Measurements from ENCODE around the gene APOBEC2.
A peak's percentile ranks its signal among the peaks of the same experiment; 100 is the strongest.

APOBEC2 gene

GRCh38 chr6:41065550-41066026 lies 12.6 kb downstream of the APOBEC2 start:
- Histone ChIP-seq H3K9me3 (ENCODE audit: control insufficient read depth, insufficient read depth, low read length) (no peaks in the 10 kb centered on the region), H3K27me3 (ENCODE audit: control insufficient read depth, insufficient read depth, low read length) (no peaks in the 10 kb centered on the region), H3K36me3 (ENCODE audit: control insufficient read depth, insufficient read depth, low read length) (no peaks in the 10 kb centered on the region), H3K4me1 (ENCODE audit: control insufficient read depth, insufficient read depth, low read length) (peaks cover 2% of the 10 kb centered on the region), H3K4me3 (ENCODE audit: low read depth, low read length) (no peak overlapping the region), H3K9ac (ENCODE audit: low read depth, low read length) (no peak overlapping the region)

- Histone ChIP-seq H3K9me3 (ENCODE audit: control insufficient read depth, insufficient read depth, low read length) (no peaks in the 10 kb centered on the region), H3K9ac (ENCODE audit: low read depth, low read length) (no peak overlapping the region), H3K36me3 (ENCODE audit: control insufficient read depth, insufficient read depth, low read length) (no peaks in the 10 kb centered on the region), H3K4me1 (ENCODE audit: control insufficient read depth, insufficient read depth, low read length) (peaks cover 8% of the 10 kb centered on the region), H3K4me3 (ENCODE audit: low read depth, low read length) (no peak overlapping the region), H3K27me3 (ENCODE audit: control insufficient read depth, insufficient read depth, low read length) (no peaks in the 10 kb centered on the region)
Observed at GRCh38 chr6:41066867-41067304, 13.9 kb downstream of the APOBEC2 start.

GRCh38 chr6:41071501-41071922 lies 18.5 kb downstream of the APOBEC2 start:
- Histone ChIP-seq H3K9ac (ENCODE audit: low read depth, low read length) (peak overlapping the region; percentile 97), H3K27me3 (ENCODE audit: control insufficient read depth, insufficient read depth, low read length) (no peaks in the 10 kb centered on the region), H3K36me3 (ENCODE audit: control insufficient read depth, insufficient read depth, low read length) (no peaks in the 10 kb centered on the region), H3K4me3 (ENCODE audit: low read depth, low read length) (peak overlapping the region; percentile 95), H3K9me3 (ENCODE audit: control insufficient read depth, insufficient read depth, low read length) (no peaks in the 10 kb centered on the region), H3K4me1 (ENCODE audit: control insufficient read depth, insufficient read depth, low read length) (peaks cover 18% of the 10 kb centered on the region)

- Histone ChIP-seq H3K36me3 (ENCODE audit: control insufficient read depth, insufficient read depth, low read length) (no peaks in the 10 kb centered on the region), H3K9me3 (ENCODE audit: control insufficient read depth, insufficient read depth, low read length) (no peaks in the 10 kb centered on the region), H3K4me1 (ENCODE audit: control insufficient read depth, insufficient read depth, low read length) (peaks cover 18% of the 10 kb centered on the region), H3K27me3 (ENCODE audit: control insufficient read depth, insufficient read depth, low read length) (no peaks in the 10 kb centered on the region), H3K9ac (ENCODE audit: low read depth, low read length) (peak within 1 kb of the TSS; percentile 97), H3K4me3 (ENCODE audit: low read depth, low read length) (peak within 1 kb of the TSS; percentile 95)
Observed at GRCh38 chr6:41071923-41072835, 19.2 kb downstream of the APOBEC2 start, which contains the start of gene OARD1. TSS of gene OARD1 (minus strand) at chr6:41072356. CDS start at chr6:41071634, 722 bp downstream.

GRCh38 chr6:41072836-41073202 lies 19.8 kb downstream of the APOBEC2 start, which contains the start of gene NFYA:
TSS of gene NFYA (plus strand) at chr6:41072974. CDS start at chr6:41079090, 6,116 bp downstream.
- Histone ChIP-seq H3K27me3 (ENCODE audit: control insufficient read depth, insufficient read depth, low read length) (no peaks in the 10 kb centered on the region), H3K36me3 (ENCODE audit: control insufficient read depth, insufficient read depth, low read length) (no peaks in the 10 kb centered on the region), H3K9me3 (ENCODE audit: control insufficient read depth, insufficient read depth, low read length) (no peaks in the 10 kb centered on the region), H3K4me1 (ENCODE audit: control insufficient read depth, insufficient read depth, low read length) (peaks cover 18% of the 10 kb centered on the region), H3K4me3 (ENCODE audit: low read depth, low read length) (peak within 1 kb of the TSS; percentile 95), H3K9ac (ENCODE audit: low read depth, low read length) (peak within 1 kb of the TSS; percentile 97)

GRCh38 chr6:41073203-41073967 lies 20.4 kb downstream of the APOBEC2 start:
- H3K9ac ChIP-seq (ENCODE audit: low read depth, low read length) = peak overlapping the region; percentile 89
- H3K36me3 ChIP-seq (ENCODE audit: control insufficient read depth, insufficient read depth, low read length) = no peaks in the 10 kb centered on the region
- H3K27me3 ChIP-seq (ENCODE audit: control insufficient read depth, insufficient read depth, low read length) = no peaks in the 10 kb centered on the region
- peaks cover 18% of the 10 kb centered on the region for H3K4me1 ChIP-seq (ENCODE audit: control insufficient read depth, insufficient read depth, low read length)
- H3K4me3 ChIP-seq (ENCODE audit: low read depth, low read length) = peak overlapping the region; percentile 95
- no peaks in the 10 kb centered on the region for H3K9me3 ChIP-seq (ENCODE audit: control insufficient read depth, insufficient read depth, low read length)

- Histone ChIP-seq H3K36me3 (ENCODE audit: control insufficient read depth, insufficient read depth, low read length) (peaks cover 3% of the 10 kb centered on the region), H3K4me1 (ENCODE audit: control insufficient read depth, insufficient read depth, low read length) (peaks cover 18% of the 10 kb centered on the region), H3K9me3 (ENCODE audit: control insufficient read depth, insufficient read depth, low read length) (no peaks in the 10 kb centered on the region), H3K27me3 (ENCODE audit: control insufficient read depth, insufficient read depth, low read length) (no peaks in the 10 kb centered on the region), H3K4me3 (ENCODE audit: low read depth, low read length) (peak overlapping the region; percentile 95), H3K9ac (ENCODE audit: low read depth, low read length) (peak overlapping the region; percentile 73)
Observed at GRCh38 chr6:41073968-41074691, 21.1 kb downstream of the APOBEC2 start.

GRCh38 chr6:41074692-41075436 lies 21.9 kb downstream of the APOBEC2 start:
- Histone ChIP-seq H3K36me3 (ENCODE audit: control insufficient read depth, insufficient read depth, low read length) (peaks cover 3% of the 10 kb centered on the region), H3K9me3 (ENCODE audit: control insufficient read depth, insufficient read depth, low read length) (no peaks in the 10 kb centered on the region), H3K4me1 (ENCODE audit: control insufficient read depth, insufficient read depth, low read length) (peaks cover 18% of the 10 kb centered on the region), H3K27me3 (ENCODE audit: control insufficient read depth, insufficient read depth, low read length) (no peaks in the 10 kb centered on the region), H3K9ac (ENCODE audit: low read depth, low read length) (peak overlapping the region; percentile 8), H3K4me3 (ENCODE audit: low read depth, low read length) (peak overlapping the region; percentile 95)

- no peaks in the 10 kb centered on the region for H3K27me3 ChIP-seq (ENCODE audit: control insufficient read depth, insufficient read depth, low read length)
- no peak overlapping the region for H3K4me3 ChIP-seq (ENCODE audit: low read depth, low read length)
- no peak overlapping the region for H3K9ac ChIP-seq (ENCODE audit: low read depth, low read length)
Observed at GRCh38 chr6:41075651-41076626, 22.9 kb downstream of the APOBEC2 start.

GRCh38 chr6:41077536-41077935 lies 24.5 kb downstream of the APOBEC2 start:
- Histone ChIP-seq H3K27me3 (ENCODE audit: control insufficient read depth, insufficient read depth, low read length) (no peaks in the 10 kb centered on the region), H3K9me3 (ENCODE audit: control insufficient read depth, insufficient read depth, low read length) (no peaks in the 10 kb centered on the region), H3K4me1 (ENCODE audit: control insufficient read depth, insufficient read depth, low read length) (peaks cover 9% of the 10 kb centered on the region), H3K9ac (ENCODE audit: low read depth, low read length) (no peak overlapping the region), H3K36me3 (ENCODE audit: control insufficient read depth, insufficient read depth, low read length) (peaks cover 11% of the 10 kb centered on the region), H3K4me3 (ENCODE audit: low read depth, low read length) (no peak overlapping the region)

More at GRCh38 chr6:41075651-41076626, 22.9 kb downstream of the APOBEC2 start:
- Histone ChIP-seq H3K36me3 (ENCODE audit: control insufficient read depth, insufficient read depth, low read length) (peaks cover 8% of the 10 kb centered on the region), H3K4me1 (ENCODE audit: control insufficient read depth, insufficient read depth, low read length) (peaks cover 12% of the 10 kb centered on the region), H3K9me3 (ENCODE audit: control insufficient read depth, insufficient read depth, low read length) (no peaks in the 10 kb centered on the region)

Data from iPS-15b (cell line).